GM18867 (cell line): ENCODE measurements around the gene CNKSR2.
A peak's percentile ranks its signal among the peaks of the same experiment; 100 is the strongest.

Source experiments
- ATAC-seq: cut with Tn5 transposase; IDR thresholded peaks from one replicate; pipeline ENCODE4 v1.9.1; 2021; ENCODE audit warnings: mild to moderate bottlenecking, moderate library complexity; ENCODE audit not compliant: unreplicated experiment

The CNKSR2 gene

GRCh38 chrX:21374163-21374993 is at the start of gene CNKSR2:
Gene CNKSR2 (plus strand): TSS chrX:21374418. CDS start chrX:21374898, 480 bp downstream.
- peak; percentile 76 for ATAC-seq

GRCh38 chrX:21354725-21355124 is 19.5 kb upstream of the CNKSR2 start:
- peak; percentile 46 for ATAC-seq

DNA sequence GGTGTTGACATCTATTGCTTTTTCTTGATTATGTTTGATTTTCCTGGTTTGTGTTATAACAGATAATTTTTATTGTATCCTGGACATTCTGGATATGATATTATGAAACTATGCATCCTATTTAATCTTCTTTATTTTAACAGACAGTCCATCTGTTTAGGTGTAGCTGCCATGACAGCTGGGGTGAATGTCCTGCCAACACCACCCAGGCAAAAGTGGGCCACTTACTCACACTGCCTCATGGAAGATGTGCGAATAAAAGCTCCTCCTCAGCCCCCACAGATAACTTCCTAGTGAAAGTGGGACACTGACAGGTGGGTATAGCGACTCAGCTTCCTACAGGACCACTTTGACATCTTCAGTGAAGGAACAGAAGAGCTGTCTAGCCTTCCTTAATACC is 18.4 kb upstream of the CNKSR2 start:
- no peak for ATAC-seq

DNA sequence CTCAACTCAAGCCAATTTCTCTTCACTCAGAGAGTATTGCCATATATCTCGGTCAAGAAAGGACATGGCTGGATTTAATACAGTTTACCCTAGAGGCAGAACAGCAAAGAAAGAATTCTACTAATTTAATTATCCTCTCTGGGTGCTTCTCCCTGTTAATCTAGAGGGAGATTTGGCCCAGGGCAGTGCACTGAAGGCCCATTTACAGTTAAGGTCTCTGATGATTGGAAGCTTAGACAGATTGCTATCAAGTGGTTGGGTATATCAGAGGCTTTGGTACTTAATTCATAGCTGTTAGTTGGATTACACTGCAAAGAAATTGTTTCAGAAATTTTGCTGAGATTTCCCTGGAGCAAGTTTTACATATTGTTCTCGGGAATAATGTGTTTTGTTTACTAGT is 4.6 kb upstream of the CNKSR2 start:
- ATAC-seq = no peak

DNA sequence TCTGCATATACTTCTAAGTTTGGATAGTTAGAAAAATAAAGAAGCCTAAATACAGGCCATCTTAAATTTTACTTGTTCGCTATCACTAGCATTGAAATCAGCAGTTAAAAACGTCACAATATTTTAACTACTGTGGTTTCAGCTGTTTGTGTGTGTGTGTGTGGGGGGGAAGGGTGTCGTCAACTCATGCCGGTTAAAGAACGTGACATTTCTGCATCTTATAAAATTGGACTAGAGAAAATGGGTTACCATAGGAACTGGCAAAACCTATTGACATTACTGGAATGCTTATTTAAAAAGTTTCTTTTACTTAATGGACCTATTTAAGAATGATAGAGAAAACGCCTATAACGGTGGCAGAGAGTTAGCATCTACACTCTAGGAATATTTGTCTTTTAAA is 1.2 kb upstream of the CNKSR2 start:
- ATAC-seq = no peak

- peak; percentile 26 for ATAC-seq
These were observed 518 bp upstream of the CNKSR2 start for GRCh38 chrX:21373637-21374162.

- no peak for ATAC-seq
These were observed 933 bp downstream of the CNKSR2 start for GRCh38 chrX:21374994-21375707.

DNA sequence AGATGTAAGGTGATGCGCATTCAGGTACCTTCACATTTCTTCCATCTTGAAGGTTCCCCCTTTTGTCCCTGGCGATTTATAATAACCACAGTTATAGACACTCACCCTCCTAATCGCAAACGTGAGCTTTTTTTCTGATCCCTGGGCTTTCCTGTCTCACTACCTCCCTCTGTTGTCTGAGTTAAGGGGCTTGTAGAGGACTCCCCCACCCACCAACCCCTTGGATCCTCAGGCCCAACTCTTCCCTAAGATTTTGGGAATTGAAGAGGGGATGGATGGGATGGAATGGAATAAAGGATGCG is 1.4 kb downstream of the CNKSR2 start:
- no peak for ATAC-seq

DNA sequence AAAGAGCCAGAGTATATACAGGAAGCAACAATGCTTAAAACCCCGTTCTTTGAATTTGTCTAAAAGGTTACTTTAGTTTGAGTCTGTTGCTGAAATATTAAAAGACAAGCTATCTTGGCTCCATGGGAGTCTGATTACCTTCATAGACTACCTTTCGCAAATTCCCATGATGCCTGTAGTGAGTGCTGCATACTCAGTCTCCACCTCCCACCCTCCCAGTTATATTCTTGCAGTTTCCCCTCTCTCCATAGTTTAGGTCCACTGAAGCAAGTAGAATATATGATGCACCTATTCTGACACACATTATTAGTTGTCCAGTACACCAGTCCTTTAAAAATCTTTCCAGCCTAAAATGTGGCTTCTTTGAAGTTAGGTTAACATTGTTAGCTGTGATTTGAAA is 2.4 kb downstream of the CNKSR2 start:
- ATAC-seq = no peak

DNA sequence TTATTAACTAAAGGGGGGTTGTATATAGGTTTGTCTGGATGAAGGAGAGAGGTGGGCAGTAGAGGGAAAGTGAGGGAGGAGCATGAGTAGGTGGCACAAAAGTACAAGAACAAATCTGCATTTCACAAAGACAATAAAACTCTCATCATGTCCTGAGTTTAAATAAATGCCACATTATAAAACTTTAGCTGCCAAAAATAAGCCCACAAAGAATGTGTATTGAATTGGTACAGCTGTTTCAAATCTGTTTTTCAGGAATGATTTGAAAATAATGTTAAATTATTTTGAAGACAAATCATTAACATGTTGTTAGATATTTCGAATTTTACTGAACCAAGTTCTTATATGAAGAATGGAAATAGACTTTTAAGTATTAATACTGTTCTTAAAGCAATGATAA is 5.8 kb downstream of the CNKSR2 start:
- ATAC-seq = no peak

DNA sequence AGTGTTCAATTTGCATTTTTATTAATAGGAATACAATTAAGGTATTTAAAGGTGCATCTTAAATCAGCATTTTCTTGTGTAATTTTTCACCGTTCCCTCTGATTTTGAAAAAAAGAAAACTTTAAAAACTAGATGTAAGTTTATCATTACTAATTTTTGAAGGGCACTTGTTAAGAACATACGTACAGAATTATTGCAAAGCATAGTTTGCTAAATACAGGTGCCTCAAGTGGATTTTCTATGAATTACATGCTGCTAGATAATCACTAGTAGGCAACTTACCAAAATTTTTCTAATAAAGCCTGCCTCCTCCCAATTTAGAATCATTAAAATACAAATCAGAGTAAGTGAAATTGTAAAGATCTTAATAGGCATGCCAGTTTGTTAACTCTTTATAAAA is 8.5 kb downstream of the CNKSR2 start:
- peak; percentile 55 for ATAC-seq

- ATAC-seq = no peak
These were observed 9.3 kb downstream of the CNKSR2 start for GRCh38 chrX:21383546-21383945.

DNA sequence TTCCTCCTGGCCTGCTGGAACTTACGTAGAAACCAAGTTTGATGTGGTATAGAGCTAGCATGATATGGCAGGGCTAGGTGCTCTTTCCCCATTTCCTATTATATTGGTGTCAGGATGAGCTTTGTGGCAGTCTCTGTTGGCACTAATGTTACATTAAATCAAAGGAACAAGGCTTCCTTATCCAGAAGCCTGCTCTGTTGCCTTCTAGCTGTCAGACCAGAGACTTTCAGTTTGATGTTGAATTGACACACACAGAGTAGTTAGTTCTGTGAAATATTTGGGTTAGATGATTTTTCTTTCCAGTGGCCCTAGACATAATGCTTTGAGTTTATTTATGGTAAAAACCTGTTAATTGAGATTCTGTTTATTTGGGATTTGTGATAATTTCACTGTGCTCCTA is 10.0 kb downstream of the CNKSR2 start:
- ATAC-seq = no peak

- no peak for ATAC-seq
These were observed 20.6 kb downstream of the CNKSR2 start for GRCh38 chrX:21394792-21395191.

GRCh38 chrX:21398426-21398825 is 24.2 kb downstream of the CNKSR2 start:
- ATAC-seq = no peak

DNA sequence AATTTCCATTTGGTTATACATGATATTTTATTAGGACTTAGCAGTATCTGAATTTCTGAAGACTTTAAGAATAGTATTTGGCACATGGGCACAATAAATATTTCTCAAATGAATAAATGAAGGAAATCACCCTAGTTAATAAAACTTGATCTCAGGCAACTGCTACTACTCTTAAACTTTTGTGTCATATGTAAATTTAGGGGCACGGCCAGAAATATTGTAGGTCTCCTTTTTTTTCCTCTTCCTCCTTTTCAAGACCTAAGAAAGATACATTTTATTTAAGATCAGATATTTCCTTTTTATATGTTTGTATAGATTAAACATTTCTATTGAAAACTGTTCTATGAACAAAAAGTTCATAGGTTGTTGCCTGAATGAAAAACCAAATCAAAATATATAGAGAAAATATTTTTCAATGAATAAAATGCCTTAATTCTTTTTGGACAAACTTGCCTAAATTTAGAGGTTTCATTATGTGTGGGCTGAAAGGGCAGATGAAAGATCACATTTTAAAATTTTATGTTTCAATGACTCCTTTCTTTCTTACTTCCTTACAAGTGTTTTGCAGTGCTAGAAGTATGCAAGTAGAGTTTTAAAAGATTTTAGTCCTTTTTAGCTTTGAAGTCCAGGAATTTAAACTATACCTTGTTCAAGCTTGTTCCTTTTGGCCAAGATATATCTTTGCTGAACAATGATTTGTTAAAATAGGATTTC is 26.3 kb downstream of the CNKSR2 start:
- ATAC-seq = no peak

DNA sequence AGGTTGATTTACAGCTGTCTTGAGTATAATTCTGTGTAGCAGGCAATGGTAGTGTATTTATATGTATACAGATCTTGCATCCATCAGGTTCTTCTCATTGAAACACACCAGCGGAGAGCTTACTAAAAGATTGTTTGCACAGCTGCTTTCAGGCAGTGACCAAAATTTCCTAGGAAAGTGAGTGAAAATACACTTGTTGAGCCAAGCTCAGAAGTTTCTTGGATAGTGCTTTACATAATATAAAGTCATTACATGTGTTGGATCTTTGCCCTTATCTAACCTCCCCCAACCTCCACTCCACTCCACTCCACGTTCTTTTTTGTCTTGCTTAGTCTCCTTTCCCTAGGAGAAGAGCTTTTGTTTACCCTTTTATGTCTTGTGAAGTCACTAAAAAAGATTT is 34.1 kb downstream of the CNKSR2 start:
- ATAC-seq = no peak

DNA sequence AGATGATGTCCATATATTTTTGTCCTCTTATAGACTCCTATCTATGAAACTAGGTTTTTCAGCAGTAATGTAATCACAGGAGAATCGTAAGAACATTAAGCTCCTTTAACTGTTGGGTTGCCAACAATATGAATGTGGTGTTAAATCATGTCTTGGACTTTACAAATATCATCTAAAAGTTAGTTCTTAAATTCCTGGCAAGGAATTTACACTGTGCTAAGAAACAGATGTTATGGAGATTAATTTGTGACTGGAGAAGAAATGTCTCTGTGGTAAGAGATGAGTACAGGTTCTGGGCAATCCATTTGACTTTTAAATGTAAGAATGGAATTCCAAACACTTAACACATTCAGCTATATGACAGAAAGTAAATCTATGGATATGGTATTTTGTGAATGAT is 34.6 kb downstream of the CNKSR2 start:
- ATAC-seq = no peak

- ATAC-seq = no peak
These were observed 37.8 kb downstream of the CNKSR2 start for GRCh38 chrX:21412029-21412428.

DNA sequence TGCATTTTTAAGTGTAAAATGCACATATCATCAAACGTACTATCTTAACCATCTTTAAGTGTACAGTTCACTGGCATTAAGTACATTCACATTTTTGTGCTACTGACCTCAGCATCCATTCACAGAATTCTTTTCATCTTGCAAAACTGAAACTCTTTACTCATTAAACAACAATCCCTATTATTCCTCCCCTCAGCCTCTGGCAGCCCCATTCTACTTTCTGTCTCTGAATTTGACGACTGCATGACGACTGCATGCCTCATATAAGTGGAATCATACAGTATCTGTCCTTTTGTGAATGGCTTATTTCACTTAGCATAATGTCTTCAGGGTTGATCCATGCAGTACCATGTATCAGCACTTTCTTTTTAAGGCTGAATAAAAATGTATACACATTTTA is 38.7 kb downstream of the CNKSR2 start:
- no peak for ATAC-seq

DNA sequence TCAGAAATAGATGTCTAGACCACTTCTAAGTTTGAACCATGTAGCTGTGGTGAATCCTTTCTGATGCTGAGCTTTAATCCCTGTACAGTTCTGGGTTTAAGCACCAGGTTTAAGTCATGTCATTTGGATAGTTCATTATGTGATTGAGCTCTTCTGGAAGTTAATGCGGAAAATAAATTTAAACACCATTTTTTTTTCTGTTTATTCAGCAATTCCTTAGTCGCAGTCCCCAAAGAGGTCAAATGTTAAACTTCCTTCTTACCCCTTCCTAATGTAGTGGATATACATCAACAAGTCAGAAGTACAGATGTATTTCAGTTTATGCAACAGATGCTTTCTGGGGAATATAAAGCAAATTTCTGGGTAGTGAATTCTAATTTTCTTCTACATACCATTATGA is 52.9 kb downstream of the CNKSR2 start:
- no peak for ATAC-seq

DNA sequence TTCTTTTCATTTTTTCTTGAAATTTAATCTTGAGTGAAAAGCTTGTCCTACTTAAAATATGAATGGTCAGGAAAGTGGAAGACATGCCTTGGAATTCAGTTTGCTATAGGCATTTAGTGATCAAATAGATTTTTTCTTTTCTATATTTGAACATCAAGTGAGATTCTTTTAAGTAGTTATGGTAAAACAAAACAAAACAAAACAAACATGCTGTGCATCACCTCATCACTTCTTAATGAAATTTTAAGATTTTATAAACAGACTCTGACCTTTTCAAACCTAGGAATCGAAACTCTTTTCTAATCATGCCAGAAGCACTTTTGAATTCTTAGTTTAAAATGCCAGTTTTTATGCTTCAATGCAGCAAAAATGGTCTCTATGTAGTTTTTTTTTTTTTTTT is 62.8 kb downstream of the CNKSR2 start:
- ATAC-seq = no peak
